Right kidney (tissue), 1 donor: ENCODE results near the gene PTPRR.

Experiments used
- DNase-seq: peaks from one replicate; pipeline ENCODE4 v3.0.0-alpha.2; 2016

PTPRR gene

DNA sequence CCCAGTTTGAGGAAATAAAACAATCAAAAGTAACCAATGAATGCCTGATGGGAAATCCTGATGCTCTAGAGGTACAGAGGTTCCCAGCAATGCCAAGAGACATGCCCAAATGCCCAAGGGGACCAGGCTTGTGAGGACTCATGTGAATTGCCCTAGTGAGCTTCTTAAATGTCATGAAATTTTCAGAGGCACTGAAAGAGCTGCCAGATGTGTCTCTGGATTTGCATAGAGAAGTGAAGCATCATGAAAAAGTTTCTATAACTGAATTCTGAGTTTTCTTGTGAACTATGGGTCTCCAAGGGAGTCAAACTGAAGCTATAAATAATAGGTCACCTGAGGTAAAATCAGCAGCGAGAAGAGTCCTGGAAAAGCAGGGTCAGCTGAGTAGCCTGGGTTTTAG lies 9.9 kb downstream of the PTPRR start:
- DNase-seq: no peak

GRCh38 chr12:70908978-70909377 lies 11.6 kb downstream of the PTPRR start:
- no peak for DNase-seq

DNA sequence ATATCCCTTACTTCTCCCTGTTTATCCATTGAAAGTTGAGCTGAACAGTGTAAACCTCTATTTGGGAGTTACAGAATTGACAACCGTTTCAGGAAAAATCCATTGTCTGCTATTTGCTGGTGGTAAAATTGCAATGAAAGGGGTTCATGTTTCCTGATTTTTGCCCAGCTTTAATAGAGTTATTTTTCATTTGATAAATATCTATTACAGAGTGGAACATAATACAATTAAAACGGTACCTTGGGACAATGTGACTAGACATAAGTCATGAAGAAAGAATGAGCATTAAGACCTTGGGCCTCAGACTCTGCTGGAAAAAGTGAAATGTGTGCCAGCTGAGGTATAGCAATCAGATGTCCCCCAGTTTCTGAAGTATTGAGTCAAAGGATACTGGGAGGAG lies 13.1 kb downstream of the PTPRR start:
- no peak for DNase-seq

DNA sequence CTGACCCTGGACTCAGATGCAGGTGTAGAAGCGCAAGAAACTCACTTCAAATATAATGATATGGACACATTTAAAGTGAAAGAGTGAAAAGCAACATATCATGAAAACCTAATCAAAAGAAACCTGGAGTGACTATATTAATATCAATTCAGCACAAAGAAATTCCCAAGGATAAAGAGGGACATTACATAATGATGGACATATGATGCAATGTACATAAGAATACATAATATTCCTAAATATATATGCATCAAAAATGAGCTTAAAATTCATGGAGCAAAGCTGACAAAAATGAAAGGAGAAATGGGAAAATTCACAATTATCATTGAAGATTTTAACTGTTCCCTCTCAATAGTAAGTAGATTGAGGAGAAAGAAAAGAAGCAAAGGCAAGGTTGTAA lies 24.6 kb downstream of the PTPRR start:
- no peak for DNase-seq

DNA sequence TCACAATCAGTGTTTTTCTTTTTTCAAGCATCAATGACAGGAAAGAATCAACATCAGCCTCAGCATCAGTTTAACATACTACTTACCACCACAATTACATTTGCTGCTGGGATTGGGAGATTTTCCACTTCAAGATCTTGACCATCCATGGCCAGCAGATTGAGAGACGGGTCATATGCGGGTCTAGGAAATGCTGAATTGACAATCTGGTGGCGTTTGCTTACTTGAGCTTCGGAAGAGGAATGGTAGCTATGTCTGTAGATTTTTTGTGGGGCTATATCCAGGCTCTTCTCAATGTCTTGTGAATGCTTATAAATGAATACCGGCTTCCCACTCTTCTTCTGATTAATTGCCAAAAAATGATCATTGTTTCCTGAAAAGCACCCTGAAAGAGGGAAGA lies 27.9 kb downstream of the PTPRR start:
- DNase-seq: no peak

GRCh38 chr12:70890895-70891832 lies 29.4 kb downstream of the PTPRR start:
- DNase-seq: no peak

- no peak for DNase-seq
These were observed 34.6 kb downstream of the PTPRR start for GRCh38 chr12:70885956-70886355.

DNA sequence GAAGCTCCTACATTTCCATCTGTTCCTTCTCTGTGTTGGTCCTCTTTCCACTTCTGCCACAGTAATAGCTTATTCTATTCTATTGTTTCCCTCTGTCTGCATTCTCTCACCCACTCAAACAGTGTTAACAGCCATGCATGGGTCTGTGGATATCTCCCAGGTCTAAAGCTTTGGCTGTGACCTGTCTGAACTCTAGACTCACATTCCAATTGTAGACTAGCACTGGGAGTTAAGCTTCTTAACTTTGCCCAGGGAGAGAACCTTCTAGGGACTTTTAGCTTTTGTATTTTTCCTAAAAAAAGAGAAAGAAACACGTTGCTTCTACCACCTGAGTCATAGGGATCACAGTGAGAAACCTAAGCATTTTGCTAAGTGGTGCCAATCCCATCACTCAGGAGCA lies 36.7 kb downstream of the PTPRR start:
- no peak for DNase-seq

DNA sequence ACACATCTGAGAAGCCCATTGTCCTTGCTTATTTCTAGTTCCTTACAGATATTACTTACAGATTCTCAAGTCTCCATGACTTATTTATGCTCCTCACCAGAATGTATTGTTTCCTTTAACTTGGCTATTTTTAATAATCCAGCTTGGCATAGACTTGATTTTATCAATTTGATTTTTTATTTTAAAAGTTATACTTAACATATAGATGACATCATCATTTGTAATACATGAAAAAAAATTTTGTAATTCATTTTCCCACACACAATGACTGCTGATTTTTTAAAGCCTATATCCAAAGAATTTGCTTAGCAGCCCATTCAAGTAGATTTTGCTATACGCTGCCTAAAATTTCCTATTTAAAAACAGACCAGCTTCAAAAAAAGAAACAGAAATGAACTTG lies 39.8 kb downstream of the PTPRR start:
- DNase-seq: no peak

- no peak for DNase-seq
These were observed 43.6 kb downstream of the PTPRR start for GRCh38 chr12:70876952-70877351.

GRCh38 chr12:70875628-70876027 lies 44.9 kb downstream of the PTPRR start:
- no peak for DNase-seq

- DNase-seq: no peak
These were observed 65.5 kb downstream of the PTPRR start for GRCh38 chr12:70854881-70855568.

- DNase-seq: no peak
These were observed 66.4 kb downstream of the PTPRR start for GRCh38 chr12:70854138-70854537.

DNA sequence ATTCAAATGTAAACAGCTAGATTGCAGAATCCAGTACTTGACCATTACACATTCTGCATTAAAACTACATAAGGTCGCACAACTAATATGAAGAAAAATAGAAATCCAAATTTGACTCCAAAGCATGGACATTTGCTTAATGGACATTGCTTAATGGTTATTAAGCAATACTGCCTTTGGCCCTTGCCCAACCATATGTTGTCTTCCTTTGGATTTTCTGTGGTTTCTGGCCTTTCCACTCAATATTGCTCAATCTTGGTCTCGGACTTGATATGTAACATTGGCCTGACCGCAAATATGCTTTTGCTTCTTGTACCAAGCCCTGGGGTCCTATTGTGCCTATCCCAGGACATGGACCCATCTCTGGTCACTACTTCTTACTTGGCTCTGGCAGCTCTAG lies 67.2 kb downstream of the PTPRR start:
- no peak for DNase-seq

DNA sequence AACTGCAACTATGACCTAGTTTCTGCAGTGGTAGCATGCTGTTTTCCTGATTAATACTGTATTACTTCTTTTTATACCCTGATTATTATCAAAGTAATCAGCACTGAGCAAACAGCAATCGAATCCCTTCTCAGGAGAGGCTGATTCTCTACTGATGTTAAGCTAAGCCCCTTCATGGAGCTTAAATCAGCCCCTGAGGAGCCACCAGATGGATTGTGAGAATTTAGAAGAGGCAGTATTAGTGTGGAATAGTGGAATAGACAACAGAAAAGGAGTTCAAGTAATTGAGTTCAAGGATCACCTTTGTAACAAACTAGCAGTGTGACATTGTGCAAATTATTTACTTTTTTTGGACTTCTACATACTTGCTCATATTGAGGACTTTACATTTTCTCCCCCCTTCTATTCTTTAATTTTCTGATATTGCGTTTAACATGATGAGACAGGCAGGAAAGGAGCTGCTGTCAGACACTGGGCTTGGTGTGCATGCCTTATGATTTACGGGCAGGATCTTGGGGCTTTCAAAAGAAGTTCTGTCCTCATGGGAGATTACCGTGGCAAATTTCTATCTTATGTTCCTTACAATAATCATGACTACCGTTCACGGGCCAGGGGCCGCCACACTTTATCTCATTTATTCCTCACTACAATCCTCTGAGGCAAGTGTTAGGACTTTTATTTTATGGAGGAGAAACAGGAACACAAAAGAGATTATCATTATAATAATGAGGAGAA lies 68.0 kb downstream of the PTPRR start:
- DNase-seq: no peak

- no peak for DNase-seq
These were observed 71.1 kb downstream of the PTPRR start for GRCh38 chr12:70849265-70849960.

- DNase-seq: no peak
These were observed 72.7 kb downstream of the PTPRR start for GRCh38 chr12:70847871-70848270.

GRCh38 chr12:70845268-70845667 lies 75.3 kb downstream of the PTPRR start:
- no peak for DNase-seq

DNA sequence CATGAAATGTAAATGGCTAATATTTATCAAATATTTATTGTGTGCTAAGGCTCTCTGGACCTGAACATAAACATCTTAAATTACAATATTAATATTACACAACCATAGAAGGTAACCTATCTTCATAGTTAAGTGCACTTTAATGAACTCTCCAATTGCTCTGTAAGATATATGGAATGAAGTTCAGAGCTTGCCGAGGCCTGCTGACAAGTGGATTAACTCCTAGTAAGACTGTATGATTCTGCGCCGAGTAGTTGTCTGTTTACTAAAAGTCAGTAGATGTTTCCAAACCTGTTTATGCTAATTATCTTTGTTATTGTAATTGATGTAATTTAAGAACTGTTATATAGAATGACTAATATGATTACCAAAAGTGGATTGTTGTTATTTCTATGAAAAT lies 77.2 kb downstream of the PTPRR start:
- no peak for DNase-seq

DNA sequence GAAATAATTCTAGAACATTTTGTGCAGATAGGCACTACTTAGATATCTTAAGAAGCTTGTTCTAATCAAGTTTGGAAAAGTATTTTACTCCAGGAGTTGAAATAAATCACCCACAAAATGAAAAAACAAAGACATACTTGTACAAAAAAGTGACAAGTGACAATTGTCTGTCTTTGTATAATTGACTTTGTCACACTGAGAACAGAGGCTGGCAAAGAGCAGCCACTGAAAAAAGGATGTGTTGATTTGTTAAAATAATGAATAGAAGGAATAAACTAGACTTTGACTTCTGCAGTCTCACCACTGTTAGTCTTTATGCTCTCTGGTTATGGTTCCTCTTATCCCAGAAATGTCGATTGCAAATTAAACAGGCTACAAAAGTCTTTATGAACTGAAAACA lies 77.6 kb downstream of the PTPRR start:
- DNase-seq: no peak

DNA sequence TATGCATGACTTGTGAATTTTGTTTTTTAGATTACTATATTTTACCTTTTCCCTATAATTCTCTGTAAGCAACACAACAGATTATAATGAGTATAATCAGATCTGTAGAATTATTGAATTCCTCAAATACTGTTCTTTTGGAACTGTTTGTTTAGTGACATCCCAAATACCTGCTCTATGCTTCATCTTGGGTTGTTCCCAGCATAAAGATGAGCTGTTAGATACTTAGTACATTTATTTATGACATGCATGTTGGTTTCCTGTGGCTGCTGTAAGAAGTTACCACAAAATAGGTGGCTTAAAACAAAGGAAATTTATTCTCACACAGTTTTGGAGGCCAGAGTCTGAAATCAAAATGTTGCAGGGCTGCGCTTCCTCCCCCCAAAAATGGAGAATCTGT lies 78.4 kb downstream of the PTPRR start:
- no peak for DNase-seq

- no peak for DNase-seq
These were observed 79.7 kb downstream of the PTPRR start for GRCh38 chr12:70840656-70841350.
